Breast epithelium (tissue), 3 donors: Measurements from ENCODE around the gene DUOXA2.

Experiments used
- POLR2A ChIP-seq: fragments of 450-650 bp; IDR thresholded peaks from one replicate; pipeline ENCODE4 v1.6.1; 2016; ENCODE audit warnings: antibody characterized with exemption, mild to moderate bottlenecking, moderate library complexity
- TF ChIP-seq, protein P1 (sequence below), 3 donors: fragments of 450-650 bp; IDR thresholded peaks; one replicate each; pipeline ENCODE4 v1.5.1; 2016 to 2017; ENCODE audit warnings: antibody characterized with exemption in 3 of 3, mild to moderate bottlenecking in 3 of 3, moderate library complexity in 3 of 3

DNA sequence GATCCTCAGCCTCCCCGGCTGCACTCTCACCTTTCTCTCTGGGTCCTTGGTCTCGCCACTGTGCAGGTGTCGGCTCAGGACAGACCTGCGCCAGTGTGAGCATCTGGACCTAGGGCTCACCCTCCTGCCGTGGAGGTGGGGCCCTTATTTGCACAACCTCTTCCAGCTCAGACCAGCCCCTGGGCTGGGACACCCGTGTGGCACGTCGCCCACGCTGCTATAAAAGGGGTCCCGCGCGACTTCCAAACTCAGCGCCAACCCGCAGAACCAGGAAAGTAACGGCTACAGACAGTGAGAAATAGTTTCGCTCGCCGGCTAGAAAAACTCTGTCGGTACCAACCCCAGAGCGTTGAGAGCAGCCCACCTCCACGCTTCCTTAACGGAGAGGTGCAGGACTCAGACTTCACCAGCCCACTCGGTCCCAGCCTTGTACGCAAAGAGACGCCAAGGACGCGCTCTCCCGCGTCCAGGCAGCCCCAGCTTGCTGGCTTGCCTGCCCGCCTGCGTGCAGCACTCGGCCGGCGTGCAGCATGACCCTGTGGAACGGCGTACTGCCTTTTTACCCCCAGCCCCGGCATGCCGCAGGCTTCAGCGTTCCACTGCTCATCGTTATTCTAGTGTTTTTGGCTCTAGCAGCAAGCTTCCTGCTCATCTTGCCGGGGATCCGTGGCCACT, at the start of gene DUOXA2, which contains the start of gene DUOX2:
- TF ChIP-seq, protein P1, sequence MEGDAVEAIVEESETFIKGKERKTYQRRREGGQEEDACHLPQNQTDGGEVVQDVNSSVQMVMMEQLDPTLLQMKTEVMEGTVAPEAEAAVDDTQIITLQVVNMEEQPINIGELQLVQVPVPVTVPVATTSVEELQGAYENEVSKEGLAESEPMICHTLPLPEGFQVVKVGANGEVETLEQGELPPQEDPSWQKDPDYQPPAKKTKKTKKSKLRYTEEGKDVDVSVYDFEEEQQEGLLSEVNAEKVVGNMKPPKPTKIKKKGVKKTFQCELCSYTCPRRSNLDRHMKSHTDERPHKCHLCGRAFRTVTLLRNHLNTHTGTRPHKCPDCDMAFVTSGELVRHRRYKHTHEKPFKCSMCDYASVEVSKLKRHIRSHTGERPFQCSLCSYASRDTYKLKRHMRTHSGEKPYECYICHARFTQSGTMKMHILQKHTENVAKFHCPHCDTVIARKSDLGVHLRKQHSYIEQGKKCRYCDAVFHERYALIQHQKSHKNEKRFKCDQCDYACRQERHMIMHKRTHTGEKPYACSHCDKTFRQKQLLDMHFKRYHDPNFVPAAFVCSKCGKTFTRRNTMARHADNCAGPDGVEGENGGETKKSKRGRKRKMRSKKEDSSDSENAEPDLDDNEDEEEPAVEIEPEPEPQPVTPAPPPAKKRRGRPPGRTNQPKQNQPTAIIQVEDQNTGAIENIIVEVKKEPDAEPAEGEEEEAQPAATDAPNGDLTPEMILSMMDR (IDR thresholded peaks at IDR 0.05) = no peak
- TF ChIP-seq POLR2A = no peak
